ENCODE results near the gene TDP2. TPM values are rescaled to one million over a fixed set of nuclear protein-coding genes. Genes with fewer than 3 reads are reported as not detected.
"Not testable (repeated sequence)": the region's sequence is repeated elsewhere in the genome, so short reads cannot be mapped to it uniquely, and the experiment has no call there.

TDP2 gene
- polyA plus RNA-seq, 1 experiment = 46.6 TPM

DNA sequence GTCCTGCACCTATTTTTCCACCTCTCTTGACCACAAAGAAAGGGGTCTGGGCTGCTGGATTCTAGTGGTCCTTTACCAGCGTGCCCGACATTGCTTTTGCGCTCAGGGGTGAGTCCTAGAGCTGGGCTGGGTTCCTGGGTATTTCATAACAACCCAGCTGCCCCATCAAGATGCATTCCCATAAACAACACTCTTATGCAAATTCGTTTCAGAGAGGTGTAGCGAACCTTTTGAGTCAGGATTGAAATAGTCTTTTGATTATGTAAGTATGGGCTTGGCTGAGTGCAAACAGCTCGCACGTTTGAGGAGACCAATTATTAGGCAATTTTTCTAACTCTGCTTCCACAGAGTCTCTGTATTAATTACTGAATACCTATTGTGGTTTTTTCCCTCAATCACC lies 13.9 kb upstream of the TDP2 start:
- Histone ChIP-seq H3K9me3 (ENCODE audit: control insufficient read depth, insufficient read depth, low read length) (no peaks in the 10 kb centered on the region), H3K4me3 (ENCODE audit: low read depth, low read length) (no peak overlapping the region), H3K27me3 (ENCODE audit: control insufficient read depth, insufficient read depth, low read length) (no peaks in the 10 kb centered on the region), H3K27ac (ENCODE audit: low read depth, low read length) (no peak overlapping the region)
- TF ChIP-seq, protein P1, sequence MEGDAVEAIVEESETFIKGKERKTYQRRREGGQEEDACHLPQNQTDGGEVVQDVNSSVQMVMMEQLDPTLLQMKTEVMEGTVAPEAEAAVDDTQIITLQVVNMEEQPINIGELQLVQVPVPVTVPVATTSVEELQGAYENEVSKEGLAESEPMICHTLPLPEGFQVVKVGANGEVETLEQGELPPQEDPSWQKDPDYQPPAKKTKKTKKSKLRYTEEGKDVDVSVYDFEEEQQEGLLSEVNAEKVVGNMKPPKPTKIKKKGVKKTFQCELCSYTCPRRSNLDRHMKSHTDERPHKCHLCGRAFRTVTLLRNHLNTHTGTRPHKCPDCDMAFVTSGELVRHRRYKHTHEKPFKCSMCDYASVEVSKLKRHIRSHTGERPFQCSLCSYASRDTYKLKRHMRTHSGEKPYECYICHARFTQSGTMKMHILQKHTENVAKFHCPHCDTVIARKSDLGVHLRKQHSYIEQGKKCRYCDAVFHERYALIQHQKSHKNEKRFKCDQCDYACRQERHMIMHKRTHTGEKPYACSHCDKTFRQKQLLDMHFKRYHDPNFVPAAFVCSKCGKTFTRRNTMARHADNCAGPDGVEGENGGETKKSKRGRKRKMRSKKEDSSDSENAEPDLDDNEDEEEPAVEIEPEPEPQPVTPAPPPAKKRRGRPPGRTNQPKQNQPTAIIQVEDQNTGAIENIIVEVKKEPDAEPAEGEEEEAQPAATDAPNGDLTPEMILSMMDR (IDR thresholded peaks at IDR 0.05; ENCODE audit: low read depth, low read length) = no peak
- ChIA-PET CTCF (no interaction called here), POLR2A (no interaction called here)
- DNase-seq (ENCODE audit: low read depth, low spot score) = no peak

DNA sequence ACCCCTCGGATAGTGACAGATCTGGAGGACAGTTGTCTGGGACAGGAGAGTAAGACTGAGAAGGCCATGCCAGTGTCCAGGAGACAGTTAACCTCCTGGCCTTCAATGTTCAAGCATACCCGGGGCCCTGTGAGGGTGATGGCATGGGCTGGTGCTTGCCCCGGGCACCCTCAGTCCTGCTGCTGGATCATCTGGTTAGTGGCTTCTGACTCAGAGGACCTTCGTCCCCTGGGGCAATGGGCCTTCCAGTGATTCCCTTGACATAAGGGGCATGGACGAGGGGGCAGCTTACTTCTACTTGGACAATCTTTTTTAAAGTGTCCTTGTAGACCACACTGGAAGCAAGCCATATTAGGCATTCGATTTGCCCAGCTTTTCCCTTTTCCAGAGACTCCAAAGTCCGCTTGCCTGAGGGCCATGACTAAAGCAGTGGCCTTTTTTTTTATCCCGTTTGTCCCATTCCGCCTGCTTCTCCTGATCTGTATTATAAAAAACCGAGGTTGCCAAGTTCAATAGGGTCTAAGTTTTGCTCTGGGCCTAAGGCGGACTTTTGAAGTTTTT lies 12.2 kb upstream of the TDP2 start:
- DNase-seq (ENCODE audit: low read depth, low spot score); CTCF ChIA-PET; H3K9me3 ChIP-seq (ENCODE audit: control insufficient read depth, insufficient read depth, low read length); H3K27me3 ChIP-seq (ENCODE audit: control insufficient read depth, insufficient read depth, low read length); H3K4me3 ChIP-seq (ENCODE audit: low read depth, low read length); H3K27ac ChIP-seq (ENCODE audit: low read depth, low read length); POLR2A ChIA-PET: not testable (repeated sequence)

DNA sequence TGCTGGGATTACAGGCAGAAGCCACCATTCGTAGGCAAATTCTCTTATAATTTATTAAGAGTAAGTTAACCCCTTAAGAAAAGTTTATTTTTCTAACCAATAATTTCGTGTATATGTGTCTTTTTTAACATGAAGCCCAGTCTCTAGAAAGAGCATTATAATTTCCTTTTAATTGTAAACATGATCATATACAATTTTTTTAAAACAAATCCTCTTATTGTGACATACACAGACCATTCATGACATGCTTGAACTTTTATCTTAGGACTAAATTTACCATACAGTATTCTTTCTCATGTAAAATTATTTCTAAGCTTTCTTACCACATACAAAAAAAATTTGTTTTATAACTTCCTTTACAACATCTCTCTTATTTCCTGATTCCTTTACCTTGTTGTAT lies 6.9 kb upstream of the TDP2 start:
- peaks cover 13% of the 10 kb centered on the region for H3K9me3 ChIP-seq (ENCODE audit: control insufficient read depth, insufficient read depth, low read length)
- H3K27ac ChIP-seq (ENCODE audit: low read depth, low read length) = no peak overlapping the region
- TF ChIP-seq, protein P1 (IDR thresholded peaks at IDR 0.05; ENCODE audit: low read depth, low read length) = no peak
- ChIA-PET CTCF (interaction anchor here (2.4 kb wide), 1 partner anchor 93 kb away, joined by 5 read pairs; no protein-coding TSS in a partner anchor), POLR2A (no interaction called here)
- no peaks in the 10 kb centered on the region for H3K27me3 ChIP-seq (ENCODE audit: control insufficient read depth, insufficient read depth, low read length)
- H3K4me3 ChIP-seq (ENCODE audit: low read depth, low read length) = no peak overlapping the region
- no peak for DNase-seq (ENCODE audit: low read depth, low spot score)

DNA sequence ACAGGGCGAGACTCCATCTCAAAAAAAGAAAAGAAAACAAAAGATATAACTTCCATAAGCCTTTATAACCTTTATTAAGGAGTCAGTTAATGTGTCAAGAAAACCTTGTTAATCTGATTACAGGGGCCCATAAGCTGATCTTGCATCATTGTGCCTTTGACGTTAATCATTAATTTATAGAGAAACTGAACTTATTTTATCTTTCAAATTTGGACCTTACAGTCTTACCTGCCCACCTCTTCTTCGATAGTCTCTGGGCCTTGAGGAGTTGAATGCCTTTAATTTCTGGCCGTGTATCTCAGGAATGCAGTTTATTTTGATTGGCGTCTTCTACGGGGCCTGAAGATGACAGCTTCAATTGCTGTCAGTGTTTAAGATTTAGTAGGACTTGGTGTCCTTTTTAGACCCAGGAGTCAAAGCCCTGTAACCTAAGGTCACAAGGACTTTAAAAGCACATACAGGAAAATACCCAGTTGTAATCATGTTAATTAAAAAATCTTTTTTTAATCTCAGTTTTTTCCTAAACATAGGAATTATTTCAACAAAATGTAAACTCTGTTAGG lies 6.0 kb upstream of the TDP2 start:
- Histone ChIP-seq H3K27ac (ENCODE audit: low read depth, low read length) (no peak overlapping the region), H3K4me3 (ENCODE audit: low read depth, low read length) (no peak overlapping the region), H3K9me3 (ENCODE audit: control insufficient read depth, insufficient read depth, low read length) (peaks cover 13% of the 10 kb centered on the region), H3K27me3 (ENCODE audit: control insufficient read depth, insufficient read depth, low read length) (no peaks in the 10 kb centered on the region)
- ChIA-PET POLR2A (interaction anchor here (0.6 kb wide), 1 partner anchor 27 kb away, joined by 4 read pairs; no protein-coding TSS in a partner anchor), CTCF (interaction anchor here (2.4 kb wide), 1 partner anchor 92 kb away, joined by 5 read pairs; no protein-coding TSS in a partner anchor)
- DNase-seq (ENCODE audit: low read depth, low spot score) = no peak
- TF ChIP-seq, protein P1 (IDR thresholded peaks at IDR 0.05; ENCODE audit: low read depth, low read length) = no peak

DNA sequence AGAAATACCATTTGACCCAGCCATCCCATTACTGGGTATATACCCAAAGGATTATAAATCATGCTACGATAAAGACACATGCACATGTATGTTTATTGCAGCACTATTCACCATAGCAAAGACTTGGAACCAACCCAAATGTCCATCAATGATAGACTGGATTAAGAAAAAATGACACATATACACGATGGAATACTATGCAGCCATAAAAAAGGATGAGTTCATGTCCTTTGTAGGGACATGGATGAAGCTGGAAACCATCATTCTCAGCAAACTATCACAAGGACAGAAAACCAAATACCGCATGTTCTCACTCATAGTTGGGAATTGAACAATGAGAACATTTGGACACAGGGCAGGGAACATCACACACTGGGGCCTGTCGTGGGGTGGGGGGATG lies 4.4 kb upstream of the TDP2 start:
- DNase-seq (ENCODE audit: low read depth, low spot score); CTCF ChIA-PET; POLR2A ChIA-PET; H3K27me3 ChIP-seq (ENCODE audit: control insufficient read depth, insufficient read depth, low read length); H3K27ac ChIP-seq (ENCODE audit: low read depth, low read length); H3K4me3 ChIP-seq (ENCODE audit: low read depth, low read length): not testable (repeated sequence)
- peaks cover 17% of the 10 kb centered on the region for H3K9me3 ChIP-seq (ENCODE audit: control insufficient read depth, insufficient read depth, low read length)

DNA sequence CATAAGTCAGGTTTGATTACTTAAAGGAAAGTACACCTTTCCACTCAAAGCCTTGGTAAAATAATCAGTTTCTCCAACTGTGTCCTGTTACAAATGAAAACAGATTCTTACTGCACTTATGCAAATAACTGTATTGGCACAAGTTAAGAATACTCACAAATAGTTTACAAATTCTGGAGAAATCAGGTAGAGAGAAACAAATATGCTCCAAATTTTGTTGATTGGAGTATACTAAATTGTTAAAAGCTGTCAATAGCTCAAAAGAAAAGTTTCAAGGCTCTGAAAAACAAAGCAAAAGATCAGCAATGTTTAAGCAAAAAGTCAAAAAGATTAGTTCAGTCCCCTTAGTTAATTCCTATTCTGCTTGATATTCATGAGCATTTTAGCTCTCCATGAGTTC lies 3.8 kb upstream of the TDP2 start:
- H3K27ac ChIP-seq (ENCODE audit: low read depth, low read length); H3K4me3 ChIP-seq (ENCODE audit: low read depth, low read length); CTCF ChIA-PET; DNase-seq (ENCODE audit: low read depth, low spot score); POLR2A ChIA-PET; H3K27me3 ChIP-seq (ENCODE audit: control insufficient read depth, insufficient read depth, low read length): not testable (repeated sequence)
- peaks cover 17% of the 10 kb centered on the region for H3K9me3 ChIP-seq (ENCODE audit: control insufficient read depth, insufficient read depth, low read length)
